GM23248 (cell line): ENCODE results near the gene NPAS3. TPM values are rescaled to one million over a fixed set of nuclear protein-coding genes. Genes with fewer than 3 reads are reported as not detected.

Experiments
- DNase-seq: peaks from one replicate; pipeline ENCODE4 v3.0.0-alpha.2; 2015
- H2AFZ ChIP-seq: fragments of 200-600 bp; sonication (generic); 2 replicates; pipeline ENCODE4 v1.6.1; 2016; ENCODE audit warnings: antibody characterized with exemption
- H3F3A ChIP-seq: fragments of 200-600 bp; sonication (generic); 2 replicates; pipeline ENCODE4 v1.6.1; 2016; ENCODE audit warnings: mild to moderate bottlenecking, antibody characterized with exemption, mixed run types; ENCODE audit not compliant: insufficient read depth
- H3K27ac ChIP-seq: fragments of 200-600 bp; sonication (generic); 2 replicates; pipeline ENCODE4 v1.5.1; 2016; ENCODE audit warnings: mild to moderate bottlenecking
- H3K27me3 ChIP-seq: fragments of 200-600 bp; sonication (generic); replicated peaks from 2 replicates; pipeline ENCODE4 v1.6.1; 2016; ENCODE audit warnings: mild to moderate bottlenecking; ENCODE audit not compliant: insufficient read depth
- H3K36me3 ChIP-seq: fragments of 200-600 bp; sonication (generic); 2 replicates; pipeline ENCODE4 v1.6.1; 2016; ENCODE audit warnings: low read depth, mild to moderate bottlenecking
- H3K4me1 ChIP-seq: fragments of 200-600 bp; sonication (generic); 2 replicates; pipeline ENCODE4 v1.6.1; 2016; ENCODE audit warnings: mild to moderate bottlenecking; ENCODE audit not compliant: insufficient read depth
- H3K4me2 ChIP-seq: fragments of 200-600 bp; sonication (generic); one replicate; pipeline ENCODE4 v1.6.1; 2016; ENCODE audit warnings: mild to moderate bottlenecking; ENCODE audit not compliant: unreplicated experiment
- H3K4me3 ChIP-seq: fragments of 200-600 bp; sonication (generic); 2 replicates; pipeline ENCODE4 v1.5.1; 2016; ENCODE audit warnings: mild to moderate bottlenecking
- H3K79me2 ChIP-seq: fragments of 200-600 bp; sonication (generic); 2 replicates; pipeline ENCODE4 v1.6.1; 2016; ENCODE audit warnings: mild to moderate bottlenecking; ENCODE audit not compliant: insufficient read depth
- H3K9ac ChIP-seq: fragments of 200-600 bp; sonication (generic); 2 replicates; pipeline ENCODE4 v1.6.1; 2016; ENCODE audit warnings: mild to moderate bottlenecking
- H3K9me2 ChIP-seq: fragments of 200-600 bp; sonication (generic); 2 replicates; pipeline ENCODE4 v1.6.1; 2016; ENCODE audit warnings: mixed run types, mild to moderate bottlenecking, moderate library complexity; ENCODE audit not compliant: insufficient read depth
- H3K9me3 ChIP-seq: fragments of 200-600 bp; sonication (generic); one replicate; pipeline ENCODE4 v1.6.1; 2017; ENCODE audit warnings: low read depth
- H4K20me1 ChIP-seq: fragments of 200-600 bp; sonication (generic); 2 replicates; pipeline ENCODE4 v1.6.0; 2016; ENCODE audit not compliant: insufficient read depth
- EZH2 ChIP-seq: fragments of 200-600 bp; sonication (generic); IDR thresholded peaks from 2 replicates; pipeline ENCODE4 v1.6.1; 2018; ENCODE audit warnings: antibody characterized with exemption, mild to moderate bottlenecking; ENCODE audit not compliant: insufficient read depth, poor library complexity, severe bottlenecking
- EZH2phosphoT487 ChIP-seq: fragments of 200-600 bp; sonication (generic); IDR thresholded peaks from 2 replicates; pipeline ENCODE4 v1.6.1; 2018; ENCODE audit warnings: antibody characterized with exemption, moderate library complexity, mild to moderate bottlenecking, low read depth; ENCODE audit not compliant: insufficient read depth
- whole genome bisulfite sequencing, 2 experiments: methylation state at CpG; one replicate each; pipeline ENCODE4 v1.1.6; 2015 to 2017; ENCODE audit warnings: low lambda C conversion rate in 2 of 2, low coverage in 1 of 2; ENCODE audit errors: missing lambda C conversion rate in 2 of 2; 5-methylcytosine and 5-hydroxymethylcytosine counted together
- in situ Hi-C: fragments of 300-500 bp; cut with MboI; formaldehyde crosslinking; loops from 2 replicates; pipeline ENCODE4 v1.15.0; 2020
- polyA plus RNA-seq: library from polyadenylated mRNA; unstranded; fragments of >200 nt; fragmentation: Nextera tagmentation; extraction: Ambion mirVana; gene quantifications from 2 replicates; pipeline ENCODE4 v1.2.1, GENCODE V29; 2016
- total RNA-seq: library from RNA; depleted of rRNA; stranded (reverse); fragments of >200 nt; shearing (Covaris generic); gene quantifications from 2 replicates; pipeline ENCODE4 v1.2.3, GENCODE V29; 2014

Gene NPAS3
- total and polyA plus RNA-seq, 2 experiments from 2014 or later: 0.65 TPM; not detected in 1

- no peaks in the 10 kb centered on the region for H3K79me2 ChIP-seq
- no peak overlapping the region for H3K9ac ChIP-seq
- DNase-seq: no peak
- H3K36me3 ChIP-seq: no peaks in the 10 kb centered on the region
- TF ChIP-seq EZH2 (no peak), EZH2phosphoT487 (no peak)
- H3K4me3 ChIP-seq: no peak overlapping the region
- H2AFZ ChIP-seq: no peak overlapping the region
- no peak overlapping the region for H3K27ac ChIP-seq
- H3K4me2 ChIP-seq: no peak overlapping the region
- H3K9me2 ChIP-seq: no peaks in the 10 kb centered on the region
- in situ Hi-C loops: no loop called here
- 63 to 64% methylated on average over 2 of the region's 2 CpGs for WGBS, 2 experiments
- no peaks in the 10 kb centered on the region for H3F3A ChIP-seq
- H3K9me3 ChIP-seq: no peaks in the 10 kb centered on the region
- no peaks in the 10 kb centered on the region for H3K27me3 ChIP-seq
- H3K4me1 ChIP-seq: no peaks in the 10 kb centered on the region
- H4K20me1 ChIP-seq: no peaks in the 10 kb centered on the region
Measured at GRCh38 chr14:33201116-33201515, 262.4 kb downstream of the NPAS3 start.

GRCh38 chr14:33206981-33207380 is 268.3 kb downstream of the NPAS3 start:
- H3K36me3 ChIP-seq: no peaks in the 10 kb centered on the region
- in situ Hi-C loops: no loop called here
- H3K9ac ChIP-seq: no peak overlapping the region
- H3K4me2 ChIP-seq: no peak overlapping the region
- no peaks in the 10 kb centered on the region for H3K9me2 ChIP-seq
- H3K9me3 ChIP-seq: no peaks in the 10 kb centered on the region
- no peak for DNase-seq
- no peak overlapping the region for H3K27ac ChIP-seq
- no peak overlapping the region for H3K4me3 ChIP-seq
- H3K79me2 ChIP-seq: no peaks in the 10 kb centered on the region
- peaks cover 4% of the 10 kb centered on the region; the same call in 1 of the 2 replicates for H3K27me3 ChIP-seq
- TF ChIP-seq EZH2phosphoT487 (no peak), EZH2 (no peak)
- no peaks in the 10 kb centered on the region for H3F3A ChIP-seq
- no peaks in the 10 kb centered on the region for H3K4me1 ChIP-seq
- H4K20me1 ChIP-seq: no peaks in the 10 kb centered on the region
- H2AFZ ChIP-seq: no peak overlapping the region
- WGBS, 2 experiments: 48 to 78% methylated on average over 4 to 5 of the region's 5 CpGs

- no peaks in the 10 kb centered on the region for H3K36me3 ChIP-seq
- H3K4me1 ChIP-seq: no peaks in the 10 kb centered on the region
- no peaks in the 10 kb centered on the region for H3K79me2 ChIP-seq
- H3K4me2 ChIP-seq: no peak overlapping the region
- H3K27me3 ChIP-seq: peaks cover 4% of the 10 kb centered on the region; the same call in 1 of the 2 replicates
- no peak overlapping the region for H3K4me3 ChIP-seq
- H3K9me2 ChIP-seq: no peaks in the 10 kb centered on the region
- H2AFZ ChIP-seq: no peak overlapping the region
- H3K9me3 ChIP-seq: no peaks in the 10 kb centered on the region
- TF ChIP-seq EZH2 (no peak), EZH2phosphoT487 (no peak)
- in situ Hi-C loops: no loop called here
- WGBS, 2 experiments: 63 to 71% methylated on average over 1 of the region's 1 CpG
- no peaks in the 10 kb centered on the region for H3F3A ChIP-seq
- no peaks in the 10 kb centered on the region for H4K20me1 ChIP-seq
- H3K27ac ChIP-seq: no peak overlapping the region
- no peak overlapping the region for H3K9ac ChIP-seq
- DNase-seq: no peak
Measured at GRCh38 chr14:33207467-33208017, 268.9 kb downstream of the NPAS3 start.

GRCh38 chr14:33210311-33210710 is 271.6 kb downstream of the NPAS3 start:
- peak; percentile 41 for DNase-seq
- no peak overlapping the region for H3K27ac ChIP-seq
- no peak overlapping the region for H2AFZ ChIP-seq
- H3K36me3 ChIP-seq: no peaks in the 10 kb centered on the region
- no peaks in the 10 kb centered on the region for H3F3A ChIP-seq
- H3K9me3 ChIP-seq: no peaks in the 10 kb centered on the region
- H3K9ac ChIP-seq: no peak overlapping the region
- no peak overlapping the region for H3K4me2 ChIP-seq
- H3K79me2 ChIP-seq: no peaks in the 10 kb centered on the region
- in situ Hi-C loops: no loop called here
- H3K4me3 ChIP-seq: no peak overlapping the region
- no peaks in the 10 kb centered on the region for H3K9me2 ChIP-seq
- peaks cover 4% of the 10 kb centered on the region; the same call in 1 of the 2 replicates for H3K27me3 ChIP-seq
- no peaks in the 10 kb centered on the region for H4K20me1 ChIP-seq
- no peaks in the 10 kb centered on the region for H3K4me1 ChIP-seq
- no peak for TF ChIP-seq EZH2

GRCh38 chr14:33218026-33218425 is 279.3 kb downstream of the NPAS3 start:
- in situ Hi-C loops: no loop called here
- 45 to 46% methylated on average over 2 of the region's 2 CpGs for WGBS, 2 experiments
- Histone ChIP-seq H3F3A (no peaks in the 10 kb centered on the region), H3K79me2 (no peaks in the 10 kb centered on the region), H3K4me2 (no peak overlapping the region), H3K27ac (no peak overlapping the region), H3K36me3 (no peaks in the 10 kb centered on the region), H3K4me3 (no peak overlapping the region), H4K20me1 (no peaks in the 10 kb centered on the region), H3K27me3 (0 out of 2 replicates have a peak, but pooled peaks cover 5% of the 10 kb centered on the region), H3K9me3 (no peaks in the 10 kb centered on the region), H3K4me1 (no peaks in the 10 kb centered on the region), H2AFZ (no peak overlapping the region), H3K9ac (no peak overlapping the region), H3K9me2 (no peaks in the 10 kb centered on the region)
- TF ChIP-seq EZH2phosphoT487 (no peak), EZH2 (no peak)
- no peak for DNase-seq
